ENCODE measurements around the gene CTBP2.
A peak's percentile ranks its signal among the peaks of the same experiment; 100 is the strongest.

Gene CTBP2

GRCh38 chr10:125146791-125147579 lies 13.4 kb downstream of the CTBP2 start:
- TF ChIP-seq, protein P1, sequence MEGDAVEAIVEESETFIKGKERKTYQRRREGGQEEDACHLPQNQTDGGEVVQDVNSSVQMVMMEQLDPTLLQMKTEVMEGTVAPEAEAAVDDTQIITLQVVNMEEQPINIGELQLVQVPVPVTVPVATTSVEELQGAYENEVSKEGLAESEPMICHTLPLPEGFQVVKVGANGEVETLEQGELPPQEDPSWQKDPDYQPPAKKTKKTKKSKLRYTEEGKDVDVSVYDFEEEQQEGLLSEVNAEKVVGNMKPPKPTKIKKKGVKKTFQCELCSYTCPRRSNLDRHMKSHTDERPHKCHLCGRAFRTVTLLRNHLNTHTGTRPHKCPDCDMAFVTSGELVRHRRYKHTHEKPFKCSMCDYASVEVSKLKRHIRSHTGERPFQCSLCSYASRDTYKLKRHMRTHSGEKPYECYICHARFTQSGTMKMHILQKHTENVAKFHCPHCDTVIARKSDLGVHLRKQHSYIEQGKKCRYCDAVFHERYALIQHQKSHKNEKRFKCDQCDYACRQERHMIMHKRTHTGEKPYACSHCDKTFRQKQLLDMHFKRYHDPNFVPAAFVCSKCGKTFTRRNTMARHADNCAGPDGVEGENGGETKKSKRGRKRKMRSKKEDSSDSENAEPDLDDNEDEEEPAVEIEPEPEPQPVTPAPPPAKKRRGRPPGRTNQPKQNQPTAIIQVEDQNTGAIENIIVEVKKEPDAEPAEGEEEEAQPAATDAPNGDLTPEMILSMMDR (IDR thresholded peaks at IDR 0.05; ENCODE audit: insufficient read depth, low read length, poor library complexity, severe bottlenecking) = no peak
- DNase-seq (ENCODE audit: extremely low read depth, insufficient read length) = peak; percentile 42
- H3K4me3 ChIP-seq (replicated peaks; ENCODE audit: low read depth, low read length) = no peak overlapping the region
- H3K36me3 ChIP-seq (ENCODE audit: control insufficient read depth, insufficient read depth, low read length) = no peaks in the 10 kb centered on the region
- peaks cover 1% of the 10 kb centered on the region for H3K27me3 ChIP-seq (replicated peaks; ENCODE audit: control insufficient read depth, insufficient read depth, low read length)

DNA sequence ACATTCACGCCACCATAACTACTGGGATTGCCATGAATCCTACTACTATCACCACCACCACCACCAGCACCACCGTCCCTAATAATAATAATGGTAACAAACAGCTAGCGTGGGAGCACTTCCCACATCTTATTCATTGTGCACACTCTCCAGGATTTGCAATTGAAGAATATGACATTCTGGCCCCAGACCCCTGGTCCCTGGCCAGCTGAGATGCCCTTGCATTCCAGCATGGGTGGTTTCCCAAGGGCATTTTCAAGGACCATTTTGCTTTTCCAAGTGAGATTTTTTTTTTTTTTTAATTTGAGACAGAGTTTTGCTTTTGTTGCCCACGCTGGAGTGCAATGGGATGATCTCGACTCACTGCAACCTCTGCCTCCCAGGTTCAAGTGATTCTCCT lies 14.7 kb downstream of the CTBP2 start:
- DNase-seq (ENCODE audit: extremely low read depth, insufficient read length) = no peak
- no peak overlapping the region for H3K4me3 ChIP-seq (replicated peaks; ENCODE audit: low read depth, low read length)
- no peaks in the 10 kb centered on the region for H3K36me3 ChIP-seq (ENCODE audit: control insufficient read depth, insufficient read depth, low read length)
- H3K27me3 ChIP-seq (replicated peaks; ENCODE audit: control insufficient read depth, insufficient read depth, low read length) = peaks cover 1% of the 10 kb centered on the region
- TF ChIP-seq, protein P1 (IDR thresholded peaks at IDR 0.05; ENCODE audit: insufficient read depth, low read length, poor library complexity, severe bottlenecking) = no peak

DNA sequence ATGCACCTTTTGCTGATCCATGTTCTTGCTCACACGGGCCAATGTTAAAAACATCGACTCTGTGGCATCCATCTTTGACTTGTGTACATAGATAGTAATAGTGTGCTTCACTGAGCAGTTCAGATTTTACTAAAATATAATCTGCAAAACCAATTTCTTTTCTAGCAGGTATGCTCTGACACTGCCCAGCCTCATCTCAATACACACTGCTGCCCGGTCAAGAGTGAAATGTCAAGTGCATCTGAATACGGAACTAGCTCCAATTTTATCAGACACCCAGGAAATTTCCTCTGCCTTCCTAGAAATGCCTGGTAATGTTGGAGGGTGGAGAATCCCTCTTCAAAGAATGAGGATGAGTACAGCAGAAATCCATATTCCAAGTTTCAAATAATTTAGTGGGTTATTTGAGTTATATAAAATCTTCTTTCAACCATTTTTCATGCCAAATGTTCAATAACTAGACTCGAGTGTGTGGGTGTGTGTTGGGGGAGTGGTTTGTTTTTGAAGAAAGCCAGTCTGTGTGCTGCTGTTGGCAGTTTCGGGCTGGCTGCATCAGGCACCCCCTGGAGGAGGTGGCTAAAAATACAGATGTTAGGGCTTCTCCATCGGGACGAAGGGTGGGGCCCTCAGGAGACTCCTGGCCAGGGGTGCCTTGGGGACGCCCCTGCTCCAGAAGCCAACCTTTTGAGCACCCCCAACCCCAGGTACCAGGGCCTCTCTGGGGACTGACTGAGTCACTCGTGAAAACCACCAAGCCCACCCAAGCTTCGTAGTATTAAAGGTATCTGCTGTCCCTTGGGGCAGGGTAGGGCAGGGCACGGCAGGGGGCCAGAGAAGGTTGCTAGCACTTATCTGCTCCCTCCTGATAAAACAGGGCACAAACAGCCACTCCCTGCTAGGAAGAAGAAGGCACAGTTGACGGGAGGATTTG lies 15.4 kb downstream of the CTBP2 start:
- no peak overlapping the region for H3K4me3 ChIP-seq (replicated peaks; ENCODE audit: low read depth, low read length)

GRCh38 chr10:125144206-125144605 lies 16.2 kb downstream of the CTBP2 start:
- Histone ChIP-seq H3K36me3 (ENCODE audit: control insufficient read depth, insufficient read depth, low read length) (no peaks in the 10 kb centered on the region), H3K27me3 (replicated peaks; ENCODE audit: control insufficient read depth, insufficient read depth, low read length) (no peaks in the 10 kb centered on the region; the same call in none of the 2 replicates), H3K4me3 (replicated peaks; ENCODE audit: low read depth, low read length) (no peak overlapping the region)
- no peak for DNase-seq (ENCODE audit: extremely low read depth, insufficient read length)
- TF ChIP-seq, protein P1 (IDR thresholded peaks at IDR 0.05; ENCODE audit: insufficient read depth, low read length, poor library complexity, severe bottlenecking) = no peak

More for the DNA sequence above, 15.4 kb downstream of the CTBP2 start:
- no peaks in the 10 kb centered on the region; the same call in none of the 2 replicates for H3K27me3 ChIP-seq (replicated peaks; ENCODE audit: control insufficient read depth, insufficient read depth, low read length)
- no peaks in the 10 kb centered on the region for H3K36me3 ChIP-seq (ENCODE audit: control insufficient read depth, insufficient read depth, low read length)
- TF ChIP-seq, protein P1 (IDR thresholded peaks at IDR 0.05; ENCODE audit: insufficient read depth, low read length, poor library complexity, severe bottlenecking) = peak; percentile 61
- peak; percentile 30 for DNase-seq (ENCODE audit: extremely low read depth, insufficient read length)

GRCh38 chr10:125142946-125143345 lies 17.4 kb downstream of the CTBP2 start:
- no peak for DNase-seq (ENCODE audit: extremely low read depth, insufficient read length)
- Histone ChIP-seq H3K36me3 (ENCODE audit: control insufficient read depth, insufficient read depth, low read length) (no peaks in the 10 kb centered on the region), H3K27me3 (replicated peaks; ENCODE audit: control insufficient read depth, insufficient read depth, low read length) (no peaks in the 10 kb centered on the region; the same call in 1 of the 2 replicates), H3K4me3 (replicated peaks; ENCODE audit: low read depth, low read length) (no peak overlapping the region)
- TF ChIP-seq, protein P1 (IDR thresholded peaks at IDR 0.05; ENCODE audit: insufficient read depth, low read length, poor library complexity, severe bottlenecking) = no peak

Data from GM06990 (cell line).